Adrenal gland (tissue), 5 donors: ENCODE results near the gene ZNF329.

ENCODE experiments used
- CTCF ChIP-seq, 6 experiments: fragments of 450-650 bp in 4 of 6; fragments of 200-600 bp in 2 of 6; sonication (generic) in 1 of 6; IDR thresholded peaks; 1 replicate in 5 of 6; 2 replicates in 1 of 6; pipeline versions ENCODE4 v1.5.1 to v1.8.0; 2016 to 2021; ENCODE audit warnings: antibody characterized with exemption in 6 of 6, mild to moderate bottlenecking in 2 of 6, moderate library complexity in 1 of 6
- POLR2A ChIP-seq, 2 donors: fragments of 450-650 bp; IDR thresholded peaks; one replicate each; pipeline ENCODE4 v1.6.1; 2017; ENCODE audit warnings: antibody characterized with exemption in 2 of 2, mild to moderate bottlenecking in 2 of 2, moderate library complexity in 1 of 2
- donor health status: DM: no; HTN: no; CAD: no.

DNA sequence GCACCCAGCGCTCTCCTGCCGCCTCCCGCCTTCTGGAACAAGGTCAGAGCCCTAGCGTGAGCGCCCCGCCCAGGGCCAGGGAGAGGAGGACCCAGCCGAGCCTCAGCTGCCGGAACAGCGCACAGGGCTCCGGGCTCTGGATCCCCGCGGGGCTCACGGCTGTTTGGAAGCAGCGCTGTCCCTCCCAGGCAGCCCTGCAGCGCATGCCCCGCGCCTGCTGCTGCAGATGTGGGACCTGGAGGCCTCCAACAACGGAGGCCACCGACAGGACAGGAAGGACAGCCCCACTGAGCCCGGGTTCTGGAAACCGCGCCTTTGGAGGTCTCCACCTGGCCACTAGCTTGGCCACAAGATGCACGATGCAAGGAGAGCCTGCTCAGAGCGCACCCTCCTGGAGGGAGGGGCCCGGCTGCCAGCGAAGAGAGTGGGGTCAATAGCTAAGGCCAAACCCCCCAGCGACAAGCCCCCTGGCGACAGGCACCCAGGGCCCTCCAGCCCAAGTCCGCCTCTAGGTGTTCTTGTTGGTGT is 65.2 kb downstream of the ZNF329 start:
- no peak for TF ChIP-seq POLR2A (IDR thresholded peaks at IDR 0.05)
- no peak for TF ChIP-seq CTCF (IDR thresholded peaks at IDR 0.05)
